ENCODE results near the gene MRM1.
A peak's percentile ranks its signal among the peaks of the same experiment; 100 is the strongest.

DNA sequence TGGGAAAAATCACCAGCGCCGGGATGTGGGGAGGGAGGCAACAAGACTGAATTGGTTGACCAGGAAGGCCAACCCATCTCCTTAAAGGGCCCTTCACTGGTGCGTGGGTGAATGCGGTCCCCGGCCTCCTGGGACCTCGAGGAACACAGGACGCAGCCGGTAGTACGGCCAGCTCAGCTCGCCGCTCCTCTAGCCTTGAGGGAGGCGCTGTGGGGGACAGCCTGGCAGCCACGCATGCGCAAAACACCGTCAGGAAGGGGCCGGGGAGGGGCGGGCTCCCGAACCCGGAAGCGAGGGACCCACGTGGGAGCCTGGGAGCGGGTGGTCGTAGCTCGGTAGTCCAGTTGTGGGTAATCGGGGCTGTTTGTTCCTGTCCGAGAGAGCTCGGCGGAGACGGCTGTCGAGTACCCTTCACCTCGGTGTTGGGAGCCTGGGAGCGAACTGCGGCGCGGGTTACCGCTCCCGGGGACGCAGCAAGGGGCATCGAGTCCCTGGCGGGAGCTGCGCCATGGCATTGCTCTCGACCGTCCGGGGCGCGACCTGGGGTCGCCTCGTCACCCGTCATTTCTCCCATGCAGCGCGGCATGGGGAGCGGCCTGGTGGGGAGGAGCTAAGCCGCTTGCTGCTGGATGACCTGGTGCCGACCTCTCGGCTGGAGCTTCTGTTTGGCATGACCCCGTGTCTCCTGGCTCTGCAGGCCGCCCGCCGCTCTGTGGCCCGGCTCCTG, at the start of gene MRM1:
- TF ChIP-seq, protein P1, sequence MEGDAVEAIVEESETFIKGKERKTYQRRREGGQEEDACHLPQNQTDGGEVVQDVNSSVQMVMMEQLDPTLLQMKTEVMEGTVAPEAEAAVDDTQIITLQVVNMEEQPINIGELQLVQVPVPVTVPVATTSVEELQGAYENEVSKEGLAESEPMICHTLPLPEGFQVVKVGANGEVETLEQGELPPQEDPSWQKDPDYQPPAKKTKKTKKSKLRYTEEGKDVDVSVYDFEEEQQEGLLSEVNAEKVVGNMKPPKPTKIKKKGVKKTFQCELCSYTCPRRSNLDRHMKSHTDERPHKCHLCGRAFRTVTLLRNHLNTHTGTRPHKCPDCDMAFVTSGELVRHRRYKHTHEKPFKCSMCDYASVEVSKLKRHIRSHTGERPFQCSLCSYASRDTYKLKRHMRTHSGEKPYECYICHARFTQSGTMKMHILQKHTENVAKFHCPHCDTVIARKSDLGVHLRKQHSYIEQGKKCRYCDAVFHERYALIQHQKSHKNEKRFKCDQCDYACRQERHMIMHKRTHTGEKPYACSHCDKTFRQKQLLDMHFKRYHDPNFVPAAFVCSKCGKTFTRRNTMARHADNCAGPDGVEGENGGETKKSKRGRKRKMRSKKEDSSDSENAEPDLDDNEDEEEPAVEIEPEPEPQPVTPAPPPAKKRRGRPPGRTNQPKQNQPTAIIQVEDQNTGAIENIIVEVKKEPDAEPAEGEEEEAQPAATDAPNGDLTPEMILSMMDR (IDR thresholded peaks at IDR 0.05), result peak in 3 of 7 experiments; percentile 16 to 33 (median 22)
- TF ChIP-seq POLR2A (IDR thresholded peaks at IDR 0.05), result peak; percentile 48 to 86 (median 86)
